ENCODE data around the gene GASK1B. TPM values are rescaled to one million over a fixed set of nuclear protein-coding genes. Genes with fewer than 3 reads are reported as not detected.

GASK1B gene
- total RNA-seq, 1 experiment from 2014 or later: 60.4 TPM

- DNase-seq (ENCODE audit: low read depth): no peak
Measured at GRCh38 chr4:158186815-158187214, 14.0 kb upstream of the GASK1B start.

- DNase-seq (ENCODE audit: low read depth): no peak
Measured at GRCh38 chr4:158182736-158183135, 9.9 kb upstream of the GASK1B start.

GRCh38 chr4:158181906-158182305, 9.1 kb upstream of the GASK1B start:
- DNase-seq (ENCODE audit: low read depth): no peak

GRCh38 chr4:158179465-158179864, 6.6 kb upstream of the GASK1B start:
- DNase-seq (ENCODE audit: low read depth): no peak

GRCh38 chr4:158176776-158177175, 4.0 kb upstream of the GASK1B start:
- DNase-seq (ENCODE audit: low read depth): no peak

GRCh38 chr4:158176108-158176507, 3.3 kb upstream of the GASK1B start:
- DNase-seq (ENCODE audit: low read depth): peak; percentile 49

GRCh38 chr4:158170691-158171561, 1.9 kb downstream of the GASK1B start:
- peak; percentile 84 for DNase-seq (ENCODE audit: low read depth)

- peak; percentile 75 for DNase-seq (ENCODE audit: low read depth)
Measured at GRCh38 chr4:158169931-158170690, 2.7 kb downstream of the GASK1B start.

GRCh38 chr4:158169506-158169905, 3.3 kb downstream of the GASK1B start:
- peak; percentile 80 for DNase-seq (ENCODE audit: low read depth)

GRCh38 chr4:158168606-158169005, 4.2 kb downstream of the GASK1B start:
- DNase-seq (ENCODE audit: low read depth): no peak

- peak; percentile 69 for DNase-seq (ENCODE audit: low read depth)
Measured at GRCh38 chr4:158166701-158167100, 6.1 kb downstream of the GASK1B start.

- no peak for DNase-seq (ENCODE audit: low read depth)
Measured at GRCh38 chr4:158164768-158165213, 8.0 kb downstream of the GASK1B start.

- DNase-seq (ENCODE audit: low read depth): peak; percentile 34
Measured at GRCh38 chr4:158163941-158164767, 8.7 kb downstream of the GASK1B start.

GRCh38 chr4:158162631-158163030, 10.2 kb downstream of the GASK1B start:
- peak; percentile 18 for DNase-seq (ENCODE audit: low read depth)

GRCh38 chr4:158161551-158162354, 11.1 kb downstream of the GASK1B start:
- DNase-seq (ENCODE audit: low read depth): peak; percentile 95

- no peak for DNase-seq (ENCODE audit: low read depth)
Measured at GRCh38 chr4:158159718-158160094, 13.1 kb downstream of the GASK1B start.

- peak; percentile 53 for DNase-seq (ENCODE audit: low read depth)
Measured at GRCh38 chr4:158159054-158159717, 13.6 kb downstream of the GASK1B start.

- no peak for DNase-seq (ENCODE audit: low read depth)
Measured at GRCh38 chr4:158157412-158157811, 15.4 kb downstream of the GASK1B start.

- DNase-seq (ENCODE audit: low read depth): no peak
Measured at GRCh38 chr4:158155656-158156356, 17.0 kb downstream of the GASK1B start.

GRCh38 chr4:158147151-158147550, 25.7 kb downstream of the GASK1B start:
- no peak for DNase-seq (ENCODE audit: low read depth)
